HepG2 (cell line): Measurements from ENCODE around the gene MEIOC. TPM values are rescaled to one million over a fixed set of nuclear protein-coding genes. Genes with fewer than 3 reads are reported as not detected.

Experiments
- ARID3A ChIP-seq: IDR thresholded peaks from 2 replicates; pipeline ENCODE4 v1.6.1; 2012; ENCODE audit warnings: low read depth, low read length, improper control_type of control experiment
- ATF5 ChIP-seq: sonication (generic); formaldehyde crosslinking; IDR thresholded peaks from 2 replicates; pipeline ENCODE4 v1.4.0; 2020; ENCODE audit warnings: mild to moderate bottlenecking, low read depth, missing genetic modification reagents
- DPF2 ChIP-seq: sonication (generic); formaldehyde crosslinking; IDR thresholded peaks from 2 replicates; pipeline ENCODE4 v1.4.0; 2020; ENCODE audit warnings: mild to moderate bottlenecking, low read depth, missing genetic modification reagents, borderline replicate concordance
- FOXK2 ChIP-seq: fragments of 450-650 bp; IDR thresholded peaks from 2 replicates; pipeline ENCODE4 v1.6.1; 2016
- FOXP4 ChIP-seq: sonication (generic); formaldehyde crosslinking; IDR thresholded peaks from 2 replicates; pipeline ENCODE4 v1.4.0; 2020; ENCODE audit warnings: missing genetic modification reagents
- MIXL1 ChIP-seq: IDR thresholded peaks from 2 replicates; pipeline ENCODE4 v1.6.1; 2016
- PAXIP1 ChIP-seq: sonication (generic); formaldehyde crosslinking; conservative IDR thresholded peaks from 2 replicates; pipeline ENCODE4 v1.4.0; 2020; ENCODE audit warnings: mild to moderate bottlenecking, missing genetic modification reagents, moderate library complexity
- PHF8 ChIP-seq: sonication (generic); formaldehyde crosslinking; IDR thresholded peaks from 2 replicates; pipeline ENCODE4 v1.5.0; 2020; ENCODE audit warnings: missing genetic modification reagents
- RNF219 ChIP-seq: sonication (generic); formaldehyde crosslinking; IDR thresholded peaks from 2 replicates; pipeline ENCODE4 v1.5.0; 2020; ENCODE audit warnings: mild to moderate bottlenecking, missing genetic modification reagents
- TRIM22 ChIP-seq: fragments of 450-650 bp; IDR thresholded peaks from 2 replicates; pipeline ENCODE4 v1.6.1; 2017
- ZC3H13 ChIP-seq: sonication (generic); formaldehyde crosslinking; IDR thresholded peaks from 2 replicates; pipeline ENCODE4 v1.8.1; 2023; ENCODE audit warnings: mild to moderate bottlenecking, missing genetic modification reagents, moderate library complexity
- ZNF180 ChIP-seq: sonication (generic); formaldehyde crosslinking; IDR thresholded peaks from 2 replicates; pipeline ENCODE4 v1.4.0; 2020; ENCODE audit warnings: low read depth, missing genetic modification reagents, borderline replicate concordance
- ZNF282 ChIP-seq: fragments of 450-650 bp; IDR thresholded peaks from 2 replicates; pipeline ENCODE4 v1.6.1; 2018; ENCODE audit not compliant: partially characterized antibody
- ZNF33A ChIP-seq: sonication (generic); formaldehyde crosslinking; IDR thresholded peaks from 2 replicates; pipeline ENCODE4 v1.5.1; 2020; ENCODE audit warnings: missing genetic modification reagents, mild to moderate bottlenecking, moderate library complexity, borderline replicate concordance
- ZNF644 ChIP-seq: IDR thresholded peaks from 2 replicates; pipeline ENCODE4 v1.6.1; 2016; ENCODE audit warnings: low read depth
- ZNF660 ChIP-seq: sonication (generic); formaldehyde crosslinking; IDR thresholded peaks from 2 replicates; pipeline ENCODE4 v1.5.1; 2020; ENCODE audit warnings: mild to moderate bottlenecking, low read depth, missing genetic modification reagents, borderline replicate concordance
- ZNF841 ChIP-seq: sonication (generic); formaldehyde crosslinking; IDR thresholded peaks from 2 replicates; pipeline ENCODE4 v1.8.1; 2023; ENCODE audit warnings: missing genetic modification reagents, borderline replicate concordance
- polyA plus RNA-seq, 8 experiments: library from polyadenylated mRNA; depleted of rRNA in 3 of 8; stranded (reverse) in 7 of 8; unstranded in 1 of 8; fragments of >200 nt; fragmentation: Illumina TruSeq in 4 of 8; extraction: Trizol in 4 of 8; gene quantifications; 2 replicates each; pipeline versions ENCODE4 v1.2.1 to v1.2.3, GENCODE V29; 2011 to 2016; ENCODE audit warnings: low read depth in 4 of 8, missing spikeins in 1 of 8, mixed read lengths in 1 of 8; ENCODE audit not compliant: insufficient read depth in 1 of 8
- total RNA-seq, 5 experiments: library from RNA; depleted of rRNA; stranded (reverse); fragments of >200 nt; fragmentation: Illumina TruSeq; extraction: Trizol; gene quantifications; 2 replicates each; pipeline ENCODE4 v1.2.3, GENCODE V29; 2016; ENCODE audit warnings: low read depth in 1 of 5

Gene MEIOC
- total and polyA plus RNA-seq, 2 of the 13 experiments (the other 11 are each of a cell fraction or from before 2014, with no cell fraction given) = 0.04 to 0.15 TPM

- TF ChIP-seq ATF5 = peak; percentile 21; the same call in 1 of the 2 replicates
- TF ChIP-seq ARID3A = peak; percentile 35; the same call in 1 of the 2 replicates
- no peak for TF ChIP-seq ZC3H13 (CRISPR knock-in tag)
- no peak for TF ChIP-seq FOXP4 (CRISPR knock-in tag)
- TF ChIP-seq ZNF180 (CRISPR knock-in tag) = no peak
- peak; percentile 46; the same call in 1 of the 2 replicates for TF ChIP-seq FOXK2
- no peak for TF ChIP-seq ZNF282
- peak; percentile 26; the same call in 1 of the 2 replicates for TF ChIP-seq DPF2 (CRISPR knock-in tag)
- peak; percentile 44; the same call in 1 of the 2 replicates for TF ChIP-seq PHF8 (CRISPR knock-in tag)
- TF ChIP-seq RNF219 (CRISPR knock-in tag) = no peak
- no peak for TF ChIP-seq ZNF841
- no peak for TF ChIP-seq TRIM22
- TF ChIP-seq ZNF644 (CRISPR knock-in tag) = peak; percentile 94
- peak; percentile 58; the same call in 1 of the 2 replicates for TF ChIP-seq MIXL1 (CRISPR knock-in tag)
- TF ChIP-seq ZNF660 (CRISPR knock-in tag) = 0 out of 2 replicates have a peak, but pooled peaks have one; percentile 24
- no peak for TF ChIP-seq ZNF33A (CRISPR knock-in tag)
- peak; percentile 73 for TF ChIP-seq PAXIP1 (CRISPR knock-in tag)
Observed at GRCh38 chr17:44608727-44609435, 47.4 kb upstream of the MEIOC start (continued).
